ENCODE measurements around the gene LCA5L. TPM values are rescaled to one million over a fixed set of nuclear protein-coding genes. Genes with fewer than 3 reads are reported as not detected.
"Not testable (repeated sequence)": the region's sequence is repeated elsewhere in the genome, so short reads cannot be mapped to it uniquely, and the experiment has no call there.

Gene LCA5L
- total RNA-seq, 2 experiments from 2014 or later, result 0.46 to 0.63 TPM

GRCh38 chr21:39452207-39452969 is 6.8 kb upstream of the LCA5L start:
- ChIA-PET POLR2A (no interaction called here), CTCF (no interaction called here)

GRCh38 chr21:39451332-39452206 is 6.0 kb upstream of the LCA5L start, which contains the start of gene SH3BGR:
Gene SH3BGR (plus strand): TSS chr21:39451970. CDS start chr21:39452097, 127 bp downstream.
- POLR2A ChIA-PET, result no interaction called here
- CTCF ChIA-PET, result no interaction called here

GRCh38 chr21:39447264-39447663 is 1.7 kb upstream of the LCA5L start:
- ChIA-PET POLR2A (interaction anchor here (0.6 kb wide), 1 partner anchor 183 kb away, joined by 6 read pairs; no protein-coding TSS in a partner anchor), CTCF (no interaction called here)

GRCh38 chr21:39444421-39445180 is 977 bp downstream of the LCA5L start:
- POLR2A ChIA-PET, result interaction anchor here (0.6 kb wide), 1 partner anchor 103 kb away, joined by 3 read pairs; no protein-coding TSS in a partner anchor
- CTCF ChIA-PET, result interaction anchor here (0.9 kb wide), 1 partner anchor 11 kb away, joined by 3 read pairs; no protein-coding TSS in a partner anchor

GRCh38 chr21:39441502-39442475 is 3.8 kb downstream of the LCA5L start:
- ChIA-PET CTCF (interaction anchor here (0.6 to 1.3 kb wide), 7 partner anchors 42 to 739 kb away, joined by 3 to 4 read pairs (median 3); no protein-coding TSS in a partner anchor), POLR2A (no interaction called here)

- ChIA-PET CTCF (no interaction called here), POLR2A (interaction anchor here (0.6 kb wide), 1 partner anchor 64 kb away, joined by 6 read pairs; no protein-coding TSS in a partner anchor)
Observed at GRCh38 chr21:39439232-39439631, 6.3 kb downstream of the LCA5L start.

GRCh38 chr21:39434950-39435349 is 10.6 kb downstream of the LCA5L start:
- POLR2A ChIA-PET, result no interaction called here
- CTCF ChIA-PET, result no interaction called here

GRCh38 chr21:39430954-39431353 is 14.6 kb downstream of the LCA5L start:
- ChIA-PET CTCF (no interaction called here), POLR2A (no interaction called here)

- ChIA-PET POLR2A (no interaction called here), CTCF (no interaction called here)
Observed at GRCh38 chr21:39430457-39430856, 15.1 kb downstream of the LCA5L start.

GRCh38 chr21:39430016-39430415 is 15.6 kb downstream of the LCA5L start:
- ChIA-PET CTCF (no interaction called here), POLR2A (no interaction called here)

- POLR2A ChIA-PET, result no interaction called here
- CTCF ChIA-PET, result no interaction called here
Observed at GRCh38 chr21:39429445-39429844, 16.1 kb downstream of the LCA5L start.

- ChIA-PET CTCF (no interaction called here), POLR2A (no interaction called here)
Observed at GRCh38 chr21:39422527-39423241, 22.9 kb downstream of the LCA5L start.

GRCh38 chr21:39419204-39419603 is 26.4 kb downstream of the LCA5L start:
- POLR2A ChIA-PET, CTCF ChIA-PET: not testable (repeated sequence)

GRCh38 chr21:39406065-39406464 is 39.5 kb downstream of the LCA5L start:
- ChIA-PET POLR2A (no interaction called here), CTCF (no interaction called here)

- POLR2A ChIA-PET, result no interaction called here
- CTCF ChIA-PET, result interaction anchor here (1.2 kb wide), 1 partner anchor 41 kb away, joined by 4 read pairs; no protein-coding TSS in a partner anchor
Observed at GRCh38 chr21:39400173-39400572, 45.4 kb downstream of the LCA5L start.

GRCh38 chr21:39397646-39398385 is 47.8 kb downstream of the LCA5L start:
- POLR2A ChIA-PET, result no interaction called here

GRCh38 chr21:39392981-39393380 is 52.6 kb downstream of the LCA5L start:
- ChIA-PET POLR2A (no interaction called here), CTCF (no interaction called here)

More at GRCh38 chr21:39397646-39398385, 47.8 kb downstream of the LCA5L start:
- CTCF ChIA-PET, result no interaction called here
